Measurements from ENCODE around the gene CLCNKA.
A peak's percentile ranks its signal among the peaks of the same experiment; 100 is the strongest.
"Not testable (repeated sequence)": the region's sequence is repeated elsewhere in the genome, so short reads cannot be mapped to it uniquely, and the experiment has no call there.

CLCNKA gene

DNA sequence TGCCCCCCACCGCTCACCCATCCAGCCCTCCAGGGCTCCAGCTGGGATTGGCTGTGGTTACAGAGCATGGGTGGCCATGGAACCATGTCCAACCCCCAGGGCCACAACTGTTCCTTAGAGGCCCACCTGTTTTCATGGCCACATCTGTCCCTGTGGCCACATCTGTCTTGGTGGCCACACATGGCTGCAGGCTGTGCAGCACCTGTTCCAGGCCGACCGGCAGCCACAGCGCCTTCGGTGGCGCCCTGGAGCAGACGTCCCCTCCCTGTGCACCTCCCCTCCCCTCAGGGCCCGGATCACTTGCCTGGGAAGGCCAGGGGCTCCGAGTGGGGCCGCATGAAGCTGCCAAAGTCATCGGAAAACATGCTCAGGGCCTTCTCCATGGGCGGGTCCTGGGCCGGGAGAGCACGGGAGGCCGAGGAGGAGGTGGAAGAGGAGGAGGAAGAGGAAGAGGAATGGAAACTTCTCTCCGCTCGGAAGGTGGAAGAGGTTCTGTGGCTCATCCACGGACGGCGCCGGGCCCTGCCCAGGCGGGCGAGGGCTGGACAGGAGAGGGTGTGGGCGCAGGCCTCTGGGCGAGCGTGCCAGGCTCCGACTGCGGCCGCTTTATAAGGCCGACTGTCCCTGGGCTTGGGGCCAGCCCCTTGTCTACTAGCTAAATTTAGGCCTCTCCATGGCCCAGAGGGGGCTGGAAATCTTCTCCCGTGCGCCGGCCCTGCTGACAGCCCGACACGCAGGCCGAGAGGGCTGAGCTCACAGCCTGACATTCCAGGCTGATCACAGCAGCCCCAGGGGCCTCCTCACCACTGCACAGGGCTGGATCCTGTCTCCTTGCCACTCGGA is 4.2 kb upstream of the CLCNKA start, which contains the start of gene HSPB7:
TSS of gene HSPB7 (minus strand) at position 583 of the 843 bp plus-strand sequence. CDS start at position 503, 80 bp downstream.
- DNase-seq (ENCODE audit: low read depth), result no peak

GRCh38 chr1:16018308-16018707 is 3.5 kb upstream of the CLCNKA start:
- DNase-seq (ENCODE audit: low read depth), result no peak

DNA sequence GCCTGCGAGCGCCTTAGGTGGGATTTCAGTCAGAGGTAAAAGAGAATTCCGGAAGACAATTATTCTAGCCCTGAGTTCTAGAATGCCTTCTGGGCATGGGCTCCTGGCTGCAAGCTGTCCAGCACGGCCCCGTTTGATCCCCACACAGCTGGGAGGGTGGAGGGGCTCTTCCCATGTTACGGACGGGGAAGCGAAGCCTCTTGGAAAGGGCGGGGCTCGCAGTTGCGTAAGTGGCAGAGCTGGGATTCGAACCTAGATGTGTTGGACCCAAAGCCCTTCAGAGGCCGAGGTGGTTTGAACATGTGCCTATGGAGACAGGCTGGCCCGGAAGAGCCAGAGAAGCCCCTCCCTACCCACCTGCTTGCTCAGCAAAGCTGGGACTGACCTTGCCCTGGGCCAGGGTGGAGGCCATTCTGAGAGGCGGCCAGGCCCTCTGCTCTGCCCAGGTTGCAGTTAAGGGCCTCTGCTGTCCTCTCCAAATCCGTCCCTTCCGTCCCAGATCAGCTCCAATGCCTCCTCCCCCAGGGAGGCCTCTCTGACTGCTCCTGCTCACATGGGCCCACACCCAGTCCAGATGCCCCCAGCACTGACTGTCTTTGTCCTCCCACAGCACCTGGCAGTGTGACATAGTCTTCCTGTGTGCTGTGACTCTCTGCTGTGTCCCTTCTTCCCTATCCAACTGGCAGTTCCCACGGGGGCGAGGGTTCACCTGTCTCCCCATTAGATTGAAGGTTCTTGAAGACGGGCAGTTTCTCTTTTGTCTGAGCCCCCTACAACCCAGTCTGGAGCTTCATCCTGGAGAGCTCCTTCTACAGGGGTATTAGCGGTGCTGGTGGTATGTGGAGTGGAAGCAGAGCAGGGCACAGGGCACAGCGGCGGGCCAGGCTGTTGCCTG is 2.8 kb upstream of the CLCNKA start:
- DNase-seq (ENCODE audit: low read depth), result no peak

DNA sequence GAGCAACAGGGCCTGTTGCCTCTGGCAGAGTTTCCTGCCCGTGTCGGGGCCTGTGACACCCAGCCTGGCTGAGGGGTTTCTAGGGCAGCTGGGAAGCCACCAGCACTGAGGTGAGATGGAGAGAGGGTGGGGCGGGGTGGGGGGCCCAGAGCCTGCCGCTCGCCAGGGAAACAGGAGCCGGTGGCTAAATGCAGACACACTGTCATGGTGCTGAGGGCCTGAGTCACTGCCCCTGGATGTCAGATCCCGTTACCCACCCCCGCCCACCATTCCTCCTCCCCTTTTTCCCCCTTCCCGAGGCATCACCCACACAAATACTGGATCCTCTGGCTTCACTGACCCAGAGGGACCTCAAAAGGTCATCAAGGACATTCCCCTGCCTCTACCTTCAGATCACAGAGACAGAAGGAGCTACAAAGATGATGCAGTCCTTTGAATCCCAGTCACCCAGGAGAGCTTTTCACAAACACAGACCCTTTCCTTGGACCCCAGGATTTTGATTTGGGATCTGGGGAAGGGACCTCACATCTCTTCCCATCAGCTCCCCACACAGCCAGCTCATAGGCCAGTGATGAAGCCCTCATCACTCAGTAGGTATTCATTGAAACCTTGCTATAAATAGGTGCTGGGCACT is 2.1 kb upstream of the CLCNKA start:
- no peak for DNase-seq (ENCODE audit: low read depth)

- DNase-seq (ENCODE audit: low read depth), result no peak
Measured at GRCh38 chr1:16020325-16020724, 1.5 kb upstream of the CLCNKA start.

GRCh38 chr1:16020878-16021277 is 958 bp upstream of the CLCNKA start:
- not testable (repeated sequence) for DNase-seq (ENCODE audit: low read depth)

DNA sequence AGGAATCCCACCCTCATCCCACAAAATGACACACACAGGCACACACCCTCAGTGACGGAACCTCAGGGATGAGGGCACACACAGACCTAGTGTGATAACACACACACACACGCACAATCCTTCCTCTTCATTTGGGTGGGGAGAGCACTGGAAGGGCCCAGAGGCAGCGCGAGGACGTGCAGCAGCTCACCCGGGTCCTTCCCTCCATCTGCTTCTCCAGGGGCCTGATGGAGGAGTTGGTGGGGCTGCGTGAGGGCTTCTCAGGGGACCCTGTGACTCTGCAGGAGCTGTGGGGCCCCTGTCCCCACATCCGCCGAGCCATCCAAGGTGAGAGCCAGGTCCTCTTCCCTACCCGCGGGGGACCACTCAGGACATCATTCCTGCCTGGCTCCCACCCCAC is 557 bp downstream of the CLCNKA start:
- no peak for DNase-seq (ENCODE audit: low read depth)

- no peak for DNase-seq (ENCODE audit: low read depth)
Measured at GRCh38 chr1:16023050-16023653, 1.3 kb downstream of the CLCNKA start.

DNA sequence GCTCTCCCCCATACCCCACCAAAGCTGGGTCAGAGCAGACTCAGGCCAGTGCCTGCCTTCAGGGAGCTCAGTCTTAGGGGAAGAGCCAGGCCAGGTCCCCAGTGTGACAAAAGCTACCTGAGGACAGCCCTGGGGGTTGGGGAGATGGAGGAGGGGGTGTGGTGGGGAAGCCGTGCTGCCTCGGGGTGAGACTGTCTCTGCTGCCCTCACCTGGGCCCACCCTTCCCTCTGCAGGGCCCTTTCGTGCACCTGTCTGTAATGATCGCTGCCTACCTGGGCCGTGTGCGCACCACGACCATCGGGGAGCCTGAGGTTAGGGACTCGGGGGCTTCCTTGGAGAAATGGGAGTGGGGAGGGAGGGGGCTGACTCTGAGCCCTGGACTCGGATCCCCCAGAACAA is 4.5 kb downstream of the CLCNKA start:
- not testable (repeated sequence) for DNase-seq (ENCODE audit: low read depth)

DNA sequence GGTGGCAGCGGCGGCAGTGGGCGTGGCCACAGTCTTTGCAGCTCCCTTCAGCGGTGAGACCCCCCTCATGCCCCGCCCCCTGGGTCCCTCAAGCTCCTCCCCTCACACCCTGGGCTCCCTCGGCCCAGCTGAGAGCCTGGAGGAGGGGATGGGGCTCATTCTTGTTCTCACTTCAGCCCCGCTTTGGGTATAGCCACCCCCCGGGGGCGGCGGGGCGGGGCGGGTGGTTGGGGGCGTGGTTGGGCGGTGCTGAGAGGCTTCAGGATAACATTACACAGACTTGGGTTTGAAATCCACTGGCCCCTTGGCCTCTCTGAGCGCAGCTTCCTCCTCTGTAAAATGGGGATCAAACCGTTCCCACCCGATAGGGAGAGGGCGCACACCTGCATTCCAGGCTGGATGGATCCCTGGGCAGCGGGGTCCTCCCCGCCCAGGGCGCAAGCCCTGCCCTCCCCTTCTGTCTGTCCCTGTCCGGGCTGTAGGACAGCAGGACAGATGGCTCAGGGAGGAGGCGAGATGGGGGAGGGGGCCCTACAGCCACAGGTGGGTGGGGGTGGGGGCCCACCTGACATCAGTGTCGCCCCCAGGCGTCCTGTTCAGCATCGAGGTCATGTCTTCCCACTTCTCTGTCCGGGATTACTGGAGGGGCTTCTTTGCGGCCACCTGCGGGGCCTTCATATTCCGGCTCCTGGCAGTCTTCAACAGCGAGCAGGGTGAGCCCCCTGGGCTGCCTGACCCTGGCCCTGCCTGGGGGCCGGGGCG is 5.1 kb downstream of the CLCNKA start:
- peak; percentile 9 for DNase-seq (ENCODE audit: low read depth)

GRCh38 chr1:16028237-16029002 is 6.6 kb downstream of the CLCNKA start:
- DNase-seq (ENCODE audit: low read depth), result no peak

GRCh38 chr1:16029003-16029268 is 7.1 kb downstream of the CLCNKA start:
- not testable (repeated sequence) for DNase-seq (ENCODE audit: low read depth)

- no peak for DNase-seq (ENCODE audit: low read depth)
Measured at GRCh38 chr1:16029288-16029687, 7.5 kb downstream of the CLCNKA start.

- DNase-seq (ENCODE audit: low read depth), result no peak
Measured at GRCh38 chr1:16031551-16031950, 9.7 kb downstream of the CLCNKA start.

DNA sequence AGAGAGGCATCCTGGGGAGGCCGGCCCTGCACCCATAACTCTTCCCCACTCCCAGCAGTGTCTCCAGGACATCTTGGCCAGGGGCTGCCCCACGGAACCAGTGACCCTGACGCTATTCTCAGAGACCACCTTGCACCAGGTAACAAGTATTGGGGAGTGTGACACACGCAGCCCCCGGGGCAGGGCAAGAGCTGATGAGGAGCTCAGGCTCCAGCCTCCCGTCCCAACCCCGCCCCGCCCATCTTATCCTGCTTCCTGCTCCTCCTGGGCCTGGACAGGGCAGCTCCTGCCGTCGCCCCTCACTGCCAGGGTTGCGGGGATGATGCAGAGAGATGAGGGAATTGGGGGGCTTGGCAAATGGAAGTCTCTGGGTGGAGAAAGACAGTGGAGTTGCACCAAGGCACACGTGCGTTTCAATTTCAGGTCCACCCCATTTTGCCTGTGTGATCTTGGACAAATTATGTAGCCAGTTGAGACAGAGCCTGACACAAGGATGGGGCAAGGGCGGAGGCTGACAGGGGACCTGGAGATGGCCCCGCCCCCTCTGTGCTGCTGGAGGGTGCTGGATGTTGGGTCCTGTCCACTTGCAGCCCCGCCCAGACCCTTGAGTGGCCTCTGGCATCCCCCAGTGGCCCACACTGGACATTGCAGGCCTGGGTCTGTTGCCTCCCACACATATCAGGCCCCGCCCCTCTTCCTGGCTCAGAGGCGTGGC is 10.7 kb downstream of the CLCNKA start:
- DNase-seq (ENCODE audit: low read depth), result no peak

- not testable (repeated sequence) for DNase-seq (ENCODE audit: low read depth)
Measured at GRCh38 chr1:16033103-16033632, 11.3 kb downstream of the CLCNKA start.

- DNase-seq (ENCODE audit: low read depth), result not testable (repeated sequence)
Measured at GRCh38 chr1:16036461-16036860, 14.6 kb downstream of the CLCNKA start.

DNA sequence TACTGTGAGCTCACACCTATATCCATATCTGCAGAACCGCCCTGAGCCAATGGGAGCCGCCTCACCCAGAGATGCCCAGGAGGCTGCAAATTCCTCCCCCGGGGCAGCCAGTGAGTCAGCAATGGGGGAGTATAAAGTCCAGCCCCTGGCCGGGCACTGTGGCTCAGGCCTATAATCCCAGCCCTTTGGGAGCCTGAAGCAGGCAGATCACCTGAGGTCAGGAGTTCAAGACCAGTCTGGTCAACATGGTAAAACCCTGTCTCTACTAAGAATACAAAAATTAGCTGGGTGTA is 16.7 kb downstream of the CLCNKA start:
- DNase-seq (ENCODE audit: low read depth), result no peak

- DNase-seq (ENCODE audit: low read depth), result not testable (repeated sequence)
Measured at GRCh38 chr1:16039871-16040270, 18.0 kb downstream of the CLCNKA start.

DNA sequence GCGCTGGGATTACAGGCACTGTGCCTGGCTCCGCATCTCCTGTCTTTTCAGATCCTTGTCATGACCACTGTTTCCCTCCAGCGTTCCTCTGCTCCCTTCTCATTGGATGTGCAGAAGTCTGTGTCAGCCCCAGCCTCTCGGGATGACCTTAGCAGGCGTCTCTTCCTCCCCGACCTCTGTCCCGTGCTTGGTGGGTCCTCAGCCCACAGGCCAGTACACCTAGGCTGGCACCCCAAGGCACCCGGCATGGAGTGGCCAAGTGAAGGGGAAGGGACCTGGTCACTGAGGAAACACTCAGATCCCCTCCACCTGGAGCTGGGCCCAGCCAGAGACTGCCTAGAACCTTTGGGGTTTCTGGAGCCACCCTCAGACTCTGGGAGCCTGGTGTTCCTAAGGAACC is 19.4 kb downstream of the CLCNKA start:
- DNase-seq (ENCODE audit: low read depth), result no peak

All from T follicular helper cell (primary cell).